ENCODE results near the gene UBE2O.

Gene UBE2O

GRCh38 chr17:76452660-76453430 lies at the start of gene UBE2O:
TSS of gene UBE2O (minus strand) at chr17:76453152. CDS start at chr17:76453141, 11 bp downstream.
- peak; percentile 74 to 75 for DNase-seq (ENCODE audit: low read depth in 2 of 2, low spot score in 1 of 2)

- no peak for DNase-seq (ENCODE audit: low read depth in 2 of 2, low spot score in 1 of 2)
Measured at GRCh38 chr17:76501827-76502307, 48.9 kb upstream of the UBE2O start.

GRCh38 chr17:76501018-76501826 lies 48.3 kb upstream of the UBE2O start, which contains the start of gene RHBDF2:
TSS of gene RHBDF2 (minus strand) at chr17:76501423. CDS start at chr17:76481524, 19,899 bp downstream.
- peak; percentile 91 to 94 for DNase-seq (ENCODE audit: low read depth in 2 of 2, low spot score in 1 of 2)

- DNase-seq (ENCODE audit: low read depth in 2 of 2, low spot score in 1 of 2): no peak
Measured at GRCh38 chr17:76500747-76501017, 47.7 kb upstream of the UBE2O start.

- DNase-seq (ENCODE audit: low read depth in 2 of 2, low spot score in 1 of 2): no peak
Measured at GRCh38 chr17:76500074-76500746, 47.3 kb upstream of the UBE2O start.

- no peak for DNase-seq (ENCODE audit: low read depth in 2 of 2, low spot score in 1 of 2)
Measured at GRCh38 chr17:76499267-76499667, 46.3 kb upstream of the UBE2O start.

GRCh38 chr17:76498876-76499251 lies 45.9 kb upstream of the UBE2O start:
- DNase-seq (ENCODE audit: low read depth in 2 of 2, low spot score in 1 of 2): no peak

GRCh38 chr17:76497979-76498875 lies 45.3 kb upstream of the UBE2O start:
- no peak for DNase-seq (ENCODE audit: low read depth in 2 of 2, low spot score in 1 of 2)

- DNase-seq (ENCODE audit: low read depth in 2 of 2, low spot score in 1 of 2): no peak
Measured at GRCh38 chr17:76497699-76497978, 44.7 kb upstream of the UBE2O start.

- no peak for DNase-seq (ENCODE audit: low read depth in 2 of 2, low spot score in 1 of 2)
Measured at GRCh38 chr17:76496464-76496863, 43.5 kb upstream of the UBE2O start.

- DNase-seq (ENCODE audit: low read depth in 2 of 2, low spot score in 1 of 2): no peak
Measured at GRCh38 chr17:76495663-76496400, 42.9 kb upstream of the UBE2O start.

GRCh38 chr17:76493505-76494167 lies 40.7 kb upstream of the UBE2O start:
- DNase-seq (ENCODE audit: low read depth in 2 of 2, low spot score in 1 of 2): no peak

- peak in 1 of 2 donors; percentile 21 for DNase-seq (ENCODE audit: low read depth in 2 of 2, low spot score in 1 of 2)
Measured at GRCh38 chr17:76492989-76493501, 40.1 kb upstream of the UBE2O start.

- DNase-seq (ENCODE audit: low read depth in 2 of 2, low spot score in 1 of 2): no peak
Measured at GRCh38 chr17:76492123-76492988, 39.4 kb upstream of the UBE2O start.

GRCh38 chr17:76491271-76492122 lies 38.5 kb upstream of the UBE2O start:
- no peak for DNase-seq (ENCODE audit: low read depth in 2 of 2, low spot score in 1 of 2)

- DNase-seq (ENCODE audit: low read depth in 2 of 2, low spot score in 1 of 2): no peak
Measured at GRCh38 chr17:76490112-76490710, 37.3 kb upstream of the UBE2O start.
